A673 (cell line): ENCODE data around the gene SDK1. TPM values are rescaled to one million over a fixed set of nuclear protein-coding genes. Genes with fewer than 3 reads are reported as not detected.

ENCODE experiments used
- BruUV-seq: library from RNA; stranded (reverse); fragments of 400-500 nt; replicated peaks from 2 replicates; lab custom pipeline; 2021; lab: Mats Ljungman, UMichigan
- CTCF ChIA-PET: fragments of 300-600 bp; sonication (Branson Sonifier 250); formaldehyde crosslinking; loops from one replicate; lab custom pipeline; 2022; ENCODE audit warnings: antibody characterized with exemption; lab: Charles Lee
- POLR2A ChIA-PET: fragments of 300-600 bp; sonication (Branson Sonifier 250); formaldehyde crosslinking; loops from one replicate; lab custom pipeline; 2022; ENCODE audit warnings: antibody characterized with exemption; ENCODE audit not compliant: low non-redundant PET; lab: Charles Lee
- DNase-seq: peaks from one replicate; pipeline ENCODE4 v3.0.0-alpha.2; 2015; ENCODE audit warnings: low spot score
- H3K27ac ChIP-seq: fragments of 200-600 bp; sonication (generic); 2 replicates; pipeline ENCODE4 v1.5.1; 2016; ENCODE audit warnings: mixed run types, low read depth, mild to moderate bottlenecking, mixed read lengths, antibody characterized with exemption, low read length; ENCODE audit not compliant: poor library complexity, severe bottlenecking
- H3K27me3 ChIP-seq: fragments of 200-600 bp; sonication (generic); replicated peaks from 2 replicates; pipeline ENCODE4 v1.6.1; 2017; ENCODE audit warnings: mixed run types, low read depth, mild to moderate bottlenecking, mixed read lengths, antibody characterized with exemption, low read length; ENCODE audit not compliant: insufficient read depth, poor library complexity
- H3K36me3 ChIP-seq: fragments of 200-600 bp; sonication (generic); 2 replicates; pipeline ENCODE4 v1.6.1; 2016; ENCODE audit warnings: mixed run types, mild to moderate bottlenecking, mixed read lengths, antibody characterized with exemption, low read length; ENCODE audit not compliant: insufficient read depth, poor library complexity, severe bottlenecking
- H3K4me1 ChIP-seq: fragments of 200-600 bp; sonication (generic); 2 replicates; pipeline ENCODE4 v1.6.1; 2017; ENCODE audit warnings: mixed run types, mild to moderate bottlenecking, mixed read lengths, antibody characterized with exemption, low read length; ENCODE audit not compliant: insufficient read depth, poor library complexity, severe bottlenecking
- H3K4me3 ChIP-seq: fragments of 200-600 bp; sonication (generic); 2 replicates; pipeline ENCODE4 v1.5.1; 2016; ENCODE audit warnings: low read depth, mixed run types, mild to moderate bottlenecking, mixed read lengths, low read length; ENCODE audit not compliant: poor library complexity, severe bottlenecking
- H3K9me3 ChIP-seq: fragments of 200-600 bp; sonication (generic); 2 replicates; pipeline ENCODE4 v1.6.1; 2016; ENCODE audit warnings: mixed run types, low read depth, mild to moderate bottlenecking, mixed read lengths, antibody characterized with exemption, low read length; ENCODE audit not compliant: poor library complexity, severe bottlenecking
- CTCF ChIP-seq: fragments of 300-800, 200-600 bp; sonication (generic); conservative IDR thresholded peaks from 2 replicates; pipeline ENCODE4 v1.5.1; 2017; ENCODE audit warnings: low read depth, mild to moderate bottlenecking, antibody characterized with exemption, low read length, moderate library complexity, mixed read lengths
- EZH2 ChIP-seq: fragments of 200-600 bp; sonication (generic); IDR thresholded peaks from 2 replicates; pipeline ENCODE4 v1.6.1; 2017; ENCODE audit warnings: borderline replicate concordance, low read depth, mild to moderate bottlenecking, mixed read lengths, antibody characterized with exemption, low read length; ENCODE audit not compliant: poor library complexity, severe bottlenecking
- intact Hi-C: fragments of 100-400 bp; cut with micrococcal nuclease; formaldehyde crosslinking; loops from one replicate; pipeline ENCODE4 v1.10.0; 2022; ENCODE audit not compliant: unreplicated experiment
- total RNA-seq: library from RNA; stranded (reverse); gene quantifications from 2 replicates; pipeline ENCODE4 v1.2.3, GENCODE V29; 2021

The SDK1 gene
- total RNA-seq, 1 experiment from 2014 or later = 14.7 TPM

- POLR2A ChIA-PET = no interaction called here
- Histone ChIP-seq H3K4me3 (no peak overlapping the region), H3K36me3 (no peaks in the 10 kb centered on the region), H3K27ac (no peak overlapping the region), H3K27me3 (no peaks in the 10 kb centered on the region), H3K9me3 (no peaks in the 10 kb centered on the region), H3K4me1 (no peaks in the 10 kb centered on the region)
- CTCF ChIA-PET = no interaction called here
- no peak for DNase-seq
- intact Hi-C loops = no loop called here
- no TSS peak for BruUV-seq
- no peak for TF ChIP-seq EZH2
- TF ChIP-seq CTCF = no peak
These were observed 709.1 kb downstream of the SDK1 start for GRCh38 chr7:4010061-4010605.

- H3K9me3 ChIP-seq = no peaks in the 10 kb centered on the region
- no peaks in the 10 kb centered on the region for H3K4me1 ChIP-seq
- intact Hi-C loops = no loop called here
- CTCF ChIA-PET = no interaction called here
- no peak overlapping the region for H3K4me3 ChIP-seq
- H3K27me3 ChIP-seq = no peaks in the 10 kb centered on the region
- H3K27ac ChIP-seq = no peak overlapping the region
- no peak for DNase-seq
- POLR2A ChIA-PET = interaction anchor here (0.6 kb wide), 1 partner anchor 156 kb away, joined by 3 read pairs; no protein-coding TSS in a partner anchor
- TF ChIP-seq EZH2 (no peak), CTCF (no peak)
- no peaks in the 10 kb centered on the region for H3K36me3 ChIP-seq
- BruUV-seq = no TSS peak
These were observed 710.0 kb downstream of the SDK1 start for GRCh38 chr7:4010923-4011656.

- no peak for TF ChIP-seq EZH2
- no peak for TF ChIP-seq CTCF
- Histone ChIP-seq H3K27me3 (no peaks in the 10 kb centered on the region), H3K4me1 (no peaks in the 10 kb centered on the region), H3K36me3 (no peaks in the 10 kb centered on the region), H3K9me3 (peaks cover 2% of the 10 kb centered on the region), H3K27ac (no peak overlapping the region), H3K4me3 (no peak overlapping the region)
- intact Hi-C loops = no loop called here
- CTCF ChIA-PET = no interaction called here
- POLR2A ChIA-PET = no interaction called here
- BruUV-seq = no TSS peak
- DNase-seq = no peak
These were observed 712.7 kb downstream of the SDK1 start for GRCh38 chr7:4013793-4014192.
